ENCODE measurements around the gene SYT1.

DNA sequence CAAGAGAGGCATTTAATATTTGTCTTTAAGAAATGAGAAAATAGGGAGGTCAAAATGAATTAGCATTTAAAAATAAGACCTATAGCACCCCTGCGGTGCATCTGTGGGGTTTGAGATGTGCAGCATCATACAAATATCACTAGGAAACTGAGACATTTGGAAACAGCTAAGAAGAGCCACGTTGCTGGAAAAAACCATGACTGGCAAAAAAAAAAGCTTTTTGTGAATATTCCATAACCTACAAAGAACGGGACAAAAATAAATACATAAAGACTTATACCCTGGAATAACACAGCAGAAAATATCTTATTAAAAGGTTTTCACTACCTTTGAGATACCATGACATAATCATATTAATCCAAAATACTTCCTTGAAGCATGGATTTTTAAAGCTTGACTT is 460.0 kb downstream of the SYT1 start:
- TF ChIP-seq, protein P1, sequence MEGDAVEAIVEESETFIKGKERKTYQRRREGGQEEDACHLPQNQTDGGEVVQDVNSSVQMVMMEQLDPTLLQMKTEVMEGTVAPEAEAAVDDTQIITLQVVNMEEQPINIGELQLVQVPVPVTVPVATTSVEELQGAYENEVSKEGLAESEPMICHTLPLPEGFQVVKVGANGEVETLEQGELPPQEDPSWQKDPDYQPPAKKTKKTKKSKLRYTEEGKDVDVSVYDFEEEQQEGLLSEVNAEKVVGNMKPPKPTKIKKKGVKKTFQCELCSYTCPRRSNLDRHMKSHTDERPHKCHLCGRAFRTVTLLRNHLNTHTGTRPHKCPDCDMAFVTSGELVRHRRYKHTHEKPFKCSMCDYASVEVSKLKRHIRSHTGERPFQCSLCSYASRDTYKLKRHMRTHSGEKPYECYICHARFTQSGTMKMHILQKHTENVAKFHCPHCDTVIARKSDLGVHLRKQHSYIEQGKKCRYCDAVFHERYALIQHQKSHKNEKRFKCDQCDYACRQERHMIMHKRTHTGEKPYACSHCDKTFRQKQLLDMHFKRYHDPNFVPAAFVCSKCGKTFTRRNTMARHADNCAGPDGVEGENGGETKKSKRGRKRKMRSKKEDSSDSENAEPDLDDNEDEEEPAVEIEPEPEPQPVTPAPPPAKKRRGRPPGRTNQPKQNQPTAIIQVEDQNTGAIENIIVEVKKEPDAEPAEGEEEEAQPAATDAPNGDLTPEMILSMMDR (IDR thresholded peaks at IDR 0.05), result no peak
- TF ChIP-seq EP300 (IDR thresholded peaks at IDR 0.05), result no peak
